SK-N-SH (cell line): ENCODE data around the gene PDIA4. TPM values are rescaled to one million over a fixed set of nuclear protein-coding genes. Genes with fewer than 3 reads are reported as not detected.

Experiments used
- CTCF ChIA-PET: fragments of 300-600, 350-600 bp; formaldehyde crosslinking; extraction: SDS; loops from one replicate; lab custom pipeline; 2021; lab: Yijun Ruan, JAX
- POLR2A ChIA-PET: fragments of 350-600 bp; sonication (Branson Sonifier 250); formaldehyde crosslinking; extraction: SDS; loops from one replicate; lab custom pipeline; 2020; ENCODE audit warnings: antibody characterized with exemption, inconsistent platforms; lab: Yijun Ruan, JAX
- DNase-seq: peaks from one replicate; pipeline ENCODE4 v3.0.0; 2012
- H2AFZ ChIP-seq: fragments of 200-600 bp; sonication (generic); 2 replicates; pipeline ENCODE4 v1.8.1; 2016; ENCODE audit warnings: antibody characterized with exemption, mild to moderate bottlenecking, low read depth
- H3F3A ChIP-seq: fragments of 200-600 bp; sonication (generic); replicated peaks from 2 replicates; pipeline ENCODE3; 2016; ENCODE audit warnings: antibody characterized with exemption, mild to moderate bottlenecking; ENCODE audit not compliant: insufficient read depth
- H3K27ac ChIP-seq, 2 experiments: fragments of 200-500 bp in 1 of 2; fragments of 200-600 bp in 1 of 2; sonication (Bioruptor generic) in 1 of 2; sonication (generic), shearing (Covaris generic) in 1 of 2; 2 replicates each; pipeline versions ENCODE4 v1.5.1 to v1.6.1; 2014 to 2016; ENCODE audit warnings: low read depth in 2 of 2, inconsistent platforms in 1 of 2, low read length in 1 of 2, mild to moderate bottlenecking in 1 of 2, mixed read lengths in 1 of 2
- H3K27me3 ChIP-seq: fragments of 200-600 bp; sonication (generic), shearing (Covaris generic); 2 replicates; pipeline ENCODE4 v1.6.1; 2016; ENCODE audit warnings: mixed run types; ENCODE audit not compliant: insufficient read depth
- H3K36me3 ChIP-seq, 2 experiments: fragments of 200-500 bp in 1 of 2; fragments of 200-600 bp in 1 of 2; sonication (Bioruptor generic) in 1 of 2; sonication (generic) in 1 of 2; replicated peaks in 1 of 2; 2 replicates each; pipeline versions ENCODE3 to v1.5.1; 2014 to 2016; ENCODE audit warnings: low read length in 1 of 2, mild to moderate bottlenecking in 1 of 2; ENCODE audit not compliant: insufficient read depth in 2 of 2, control insufficient read depth in 1 of 2
- H3K4me1 ChIP-seq, 2 experiments: fragments of 200-500 bp in 1 of 2; fragments of 200-600 bp in 1 of 2; sonication (Bioruptor generic) in 1 of 2; sonication (generic), shearing (Covaris generic) in 1 of 2; 2 replicates each; pipeline versions ENCODE4 v1.5.1 to v1.6.1; 2014 to 2016; ENCODE audit warnings: low read depth in 1 of 2, low read length in 1 of 2, mixed run types in 1 of 2; ENCODE audit not compliant: insufficient read depth in 2 of 2, control insufficient read depth in 1 of 2
- H3K4me2 ChIP-seq: fragments of 200-600 bp; sonication (generic), shearing (Covaris generic); 2 replicates; pipeline ENCODE4 v1.6.1; 2017; ENCODE audit warnings: mixed run types
- H3K4me3 ChIP-seq, 2 experiments: fragments of 200-500 bp in 1 of 2; fragments of 200-600 bp in 1 of 2; sonication (Bioruptor generic) in 1 of 2; sonication (generic), shearing (Covaris generic) in 1 of 2; 2 replicates each; pipeline versions ENCODE4 v1.5.1 to v1.8.1; 2014 to 2016; ENCODE audit warnings: low read depth in 2 of 2, inconsistent platforms in 1 of 2, low read length in 1 of 2, mild to moderate bottlenecking in 1 of 2, mixed read lengths in 1 of 2, moderate library complexity in 1 of 2
- H3K79me2 ChIP-seq: fragments of 200-600 bp; sonication (generic); 2 replicates; pipeline ENCODE4 v1.8.1; 2017; ENCODE audit warnings: mild to moderate bottlenecking; ENCODE audit not compliant: insufficient read depth
- H3K9ac ChIP-seq: fragments of 200-600 bp; sonication (generic); 2 replicates; pipeline ENCODE4 v1.6.1; 2017; ENCODE audit warnings: mixed run types
- H3K9me2 ChIP-seq: fragments of 200-600 bp; sonication (generic); 2 replicates; pipeline ENCODE4 v1.6.1; 2017; ENCODE audit warnings: mixed run types
- H3K9me3 ChIP-seq: fragments of 200-600 bp; sonication (generic); 2 replicates; pipeline ENCODE4 v1.6.1; 2017; ENCODE audit warnings: mixed run types, mild to moderate bottlenecking, moderate library complexity
- H4K20me1 ChIP-seq: fragments of 200-600 bp; sonication (generic); 2 replicates; pipeline ENCODE4 v1.6.1; 2017; ENCODE audit warnings: mild to moderate bottlenecking, mixed run types; ENCODE audit not compliant: insufficient read depth
- NFIC ChIP-seq: IDR thresholded peaks from 2 replicates; pipeline ENCODE4 v1.4.0; 2012; ENCODE audit warnings: borderline replicate concordance
- YY1 ChIP-seq: IDR thresholded peaks from 2 replicates; pipeline ENCODE4 v1.4.0; 2012; ENCODE audit warnings: low read depth, mild to moderate bottlenecking
- WGBS: methylation state at CpG from one replicate; pipeline ENCODE4 v1.1.6; 2017; ENCODE audit warnings: low lambda C conversion rate; 5-methylcytosine and 5-hydroxymethylcytosine counted together
- polyA plus RNA-seq, 3 experiments: library from polyadenylated mRNA; depleted of rRNA; stranded (reverse); fragments of >200 nt; gene quantifications; 2 replicates each; pipeline ENCODE4 v1.2.3, GENCODE V29; 2012
- small RNA-seq, 7 experiments: library from RNA; depleted of rRNA; stranded (forward); fragments of <200 nt; gene quantifications; one replicate each; pipeline ENCODE3, GENCODE V24; 2012

The PDIA4 gene
- polyA plus RNA-seq, 1 of the 3 experiments (the other 2 are of a cell fraction) = 400 TPM

DNA sequence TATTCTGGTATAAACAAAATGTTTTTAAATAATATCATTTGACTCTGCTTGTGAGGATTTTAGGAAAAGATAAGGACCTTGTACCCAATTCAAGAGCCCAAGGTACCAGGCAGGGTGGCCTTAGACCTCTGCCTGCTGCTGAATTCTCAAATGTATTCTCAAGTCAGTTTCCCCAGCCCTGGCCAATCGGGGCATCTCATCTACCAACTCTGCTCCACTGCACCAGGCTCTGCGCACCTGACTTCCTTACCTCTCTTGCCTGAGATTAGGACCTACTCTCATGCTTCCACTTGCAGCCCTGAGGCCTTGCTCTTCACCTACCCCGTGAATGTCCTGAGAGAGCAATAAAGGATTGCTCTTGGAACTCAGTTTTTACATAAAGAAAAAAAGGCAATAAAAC is 74.6 kb downstream of the PDIA4 start:
- Histone ChIP-seq H3K36me3 (no peaks in the 10 kb centered on the region), H3K4me1 (no peaks in the 10 kb centered on the region), H2AFZ (no peak overlapping the region), H3K27me3 (no peaks in the 10 kb centered on the region), H3F3A (no peaks in the 10 kb centered on the region), H3K9me3 (no peaks in the 10 kb centered on the region), H3K4me2 (no peak overlapping the region), H3K27ac (no peak overlapping the region), H3K4me3 (no peak overlapping the region), H3K9me2 (no peaks in the 10 kb centered on the region), H3K9ac (no peak overlapping the region), H3K79me2 (no peaks in the 10 kb centered on the region), H4K20me1 (no peaks in the 10 kb centered on the region)
- ChIA-PET CTCF (interaction anchor here (1.0 to 1.8 kb wide), 3 partner anchors 10 to 378 kb away, joined by 3 to 5 read pairs (median 4); no protein-coding TSS in a partner anchor), POLR2A (no interaction called here)
- no peak for TF ChIP-seq YY1
- TF ChIP-seq NFIC = no peak
- DNase-seq = no peak
- WGBS = 74% methylated on average over 3 of the region's 3 CpGs

Small RNA genes within 50 kb of the gene (small RNA-seq; reads per million reads assigned to genes)
- gene COX6B1P1 (0 to 2.2 (median 0) reads per million in 7 experiments), gene RNU6-650P (0 to 7.9 (median 0) reads per million in 7 experiments), gene RNY1 (27.3 to 1,374 (median 323) reads per million in 7 experiments), gene RNY3 (5.1 to 297 (median 72.3) reads per million in 7 experiments), gene RNY4 (4.0 to 9,866 (median 2,277) reads per million in 7 experiments)

Other genes starting within 250 kb of the PDIA4 start
- 30.6 and 32.7 TPM in 2 replicates for gene EZH2, start 144.2 kb downstream of the PDIA4 start, polyA plus RNA-seq (2012; rRNA removed)
- 5.0 and 5.9 TPM in 2 replicates for gene ZNF786, start 62.2 kb upstream of the PDIA4 start, polyA plus RNA-seq (2012; rRNA removed)
- gene ZNF425, start 97.8 kb upstream of the PDIA4 start, polyA plus RNA-seq (2012; rRNA removed) = 1.4 and 1.6 TPM in 2 replicates
- 4.5 and 4.7 TPM in 2 replicates for gene ZNF398, start 118.9 kb upstream of the PDIA4 start, polyA plus RNA-seq (2012; rRNA removed)
- gene ZNF282, start 167.0 kb upstream of the PDIA4 start, polyA plus RNA-seq (2012; rRNA removed) = 15.0 and 17.9 TPM in 2 replicates
- 9.3 and 11.5 TPM in 2 replicates for gene ZNF212, start 211.1 kb upstream of the PDIA4 start, polyA plus RNA-seq (2012; rRNA removed)
- gene ZNF783, start 233.7 kb upstream of the PDIA4 start, polyA plus RNA-seq (2012; rRNA removed) = 12.5 and 16.4 TPM in 2 replicates